NCI-H1694 treated with DMSO at 0.1 percent for 48 hours (cell line): ENCODE results near the gene ADGRG2.

ENCODE experiments used
- DNase-seq: peaks from one replicate; lab custom pipeline; 2025; lab: John Stamatoyannopoulos, UW

Gene ADGRG2

GRCh38 chrX:19121898-19122640, at the start of gene ADGRG2:
Gene ADGRG2, minus strand, starts transcription at chrX:19122468. Its CDS starts 53,634 bp downstream, at chrX:19068834.
- DNase-seq = no peak

- DNase-seq = no peak
These were observed 46.3 kb upstream of the ADGRG2 start for GRCh38 chrX:19168609-19169008.

GRCh38 chrX:19162851-19163250, 40.6 kb upstream of the ADGRG2 start:
- DNase-seq = no peak

DNA sequence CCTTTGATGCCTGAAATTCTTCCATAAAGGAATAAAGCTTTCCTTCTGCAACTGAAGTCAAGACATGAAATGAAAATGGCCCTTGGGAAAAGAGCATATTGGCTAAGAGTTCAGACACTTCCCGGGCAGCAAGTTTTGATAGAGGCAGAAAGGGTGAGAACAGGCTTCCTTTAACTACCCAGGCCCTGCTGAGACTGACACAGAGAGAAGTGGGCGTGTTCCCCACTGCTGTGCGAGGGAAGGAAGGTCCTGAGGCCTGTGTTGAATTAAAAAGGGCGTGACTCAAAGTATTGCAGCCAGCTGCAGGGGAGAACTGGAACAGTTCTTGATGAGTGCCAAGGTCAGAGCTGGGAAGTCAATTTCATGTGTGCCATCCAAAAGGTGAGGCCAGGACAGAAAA, 33.9 kb upstream of the ADGRG2 start:
- DNase-seq = no peak

GRCh38 chrX:19152762-19153161, 30.5 kb upstream of the ADGRG2 start:
- no peak for DNase-seq

- DNase-seq = no peak
These were observed 14.8 kb upstream of the ADGRG2 start for GRCh38 chrX:19137067-19137466.

DNA sequence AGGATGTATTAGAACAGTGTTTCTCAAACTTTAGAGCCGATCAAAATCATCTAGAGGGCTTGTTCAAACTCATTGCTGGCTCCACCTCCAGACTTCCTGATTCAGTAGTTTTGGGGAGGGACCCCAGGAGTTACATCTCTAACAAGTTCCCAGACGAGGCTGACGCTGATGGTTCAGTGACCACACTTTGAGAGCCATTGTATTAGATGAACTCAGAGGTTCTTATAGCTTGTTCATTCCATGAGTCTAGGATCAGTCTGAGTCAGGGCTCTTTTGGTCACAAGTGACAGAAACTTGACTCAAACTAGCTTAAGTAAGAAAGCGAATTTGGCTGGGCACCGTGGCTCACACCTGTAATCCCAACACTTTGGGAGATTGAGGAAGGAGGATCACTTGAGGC, 11.5 kb upstream of the ADGRG2 start:
- no peak for DNase-seq

GRCh38 chrX:19133231-19133630, 11.0 kb upstream of the ADGRG2 start:
- DNase-seq = no peak

GRCh38 chrX:19130628-19131027, 8.4 kb upstream of the ADGRG2 start:
- DNase-seq = no peak

- no peak for DNase-seq
These were observed 7.4 kb upstream of the ADGRG2 start for GRCh38 chrX:19129694-19130093.

DNA sequence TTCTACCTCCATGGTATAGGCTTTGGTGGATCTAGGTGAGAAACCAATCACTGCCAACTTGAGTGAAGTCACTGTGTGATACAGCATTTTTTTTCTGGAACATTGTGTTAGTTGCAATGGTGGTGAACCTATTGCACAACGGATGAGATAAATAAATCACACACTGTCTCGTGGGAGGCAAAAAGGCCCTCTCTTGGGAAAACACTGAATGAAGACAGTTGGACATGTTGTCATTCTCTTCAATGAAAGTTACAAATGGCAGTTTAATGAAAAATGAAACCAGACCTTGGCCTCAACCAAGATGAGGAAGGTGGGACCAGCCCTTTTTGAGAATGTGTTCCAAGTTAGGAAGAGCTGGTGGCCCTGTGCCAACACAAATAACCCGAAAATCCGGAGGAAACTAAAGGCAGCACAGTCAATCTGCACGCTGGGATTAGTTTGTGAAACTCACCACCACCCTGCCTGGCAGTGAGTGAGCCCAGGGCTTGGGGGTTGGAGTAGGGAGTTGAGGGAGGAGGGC, 5.4 kb upstream of the ADGRG2 start:
- no peak for DNase-seq

DNA sequence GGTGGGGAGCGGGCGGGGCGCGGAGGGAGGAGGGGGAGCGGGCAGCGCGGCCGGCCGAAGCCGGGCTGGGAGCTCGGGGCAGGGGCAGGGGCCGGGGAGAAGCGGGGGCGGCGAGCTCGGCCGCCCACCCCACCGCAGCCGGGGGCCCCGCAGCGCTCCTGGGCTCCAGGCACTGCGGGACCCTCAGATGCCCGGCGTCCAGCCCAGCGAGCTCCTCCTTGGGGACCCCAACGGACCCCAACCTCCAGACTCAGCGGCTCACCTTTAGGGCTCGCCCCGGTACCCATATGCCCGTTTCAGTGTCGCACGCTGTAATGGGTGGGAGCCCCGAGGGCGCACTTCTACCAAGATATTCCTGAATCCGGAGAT, 357 bp upstream of the ADGRG2 start:
- no peak for DNase-seq

DNA sequence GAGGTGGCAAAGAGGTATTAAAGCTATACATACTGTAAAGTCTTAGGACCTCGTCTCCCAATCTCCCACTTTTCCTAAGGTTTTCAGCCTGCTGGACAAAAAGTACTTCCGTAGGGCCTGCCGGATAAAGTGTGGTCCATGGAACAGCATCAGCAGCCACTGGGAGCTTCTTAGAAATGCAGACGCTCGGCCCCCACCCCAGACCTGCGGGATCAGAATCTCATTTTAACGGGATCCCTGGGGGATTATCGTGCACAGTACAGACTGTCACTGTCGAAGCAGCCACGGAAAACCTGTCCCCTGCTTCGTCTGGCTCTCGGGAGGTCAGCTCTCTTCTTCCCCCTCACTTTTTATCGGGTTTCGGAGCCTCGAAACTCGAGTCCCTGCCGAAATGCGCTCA, 802 bp downstream of the ADGRG2 start:
- no peak for DNase-seq

- DNase-seq = no peak
These were observed 11.6 kb downstream of the ADGRG2 start for GRCh38 chrX:19110642-19111041.

GRCh38 chrX:19107035-19107434, 15.2 kb downstream of the ADGRG2 start:
- no peak for DNase-seq

DNA sequence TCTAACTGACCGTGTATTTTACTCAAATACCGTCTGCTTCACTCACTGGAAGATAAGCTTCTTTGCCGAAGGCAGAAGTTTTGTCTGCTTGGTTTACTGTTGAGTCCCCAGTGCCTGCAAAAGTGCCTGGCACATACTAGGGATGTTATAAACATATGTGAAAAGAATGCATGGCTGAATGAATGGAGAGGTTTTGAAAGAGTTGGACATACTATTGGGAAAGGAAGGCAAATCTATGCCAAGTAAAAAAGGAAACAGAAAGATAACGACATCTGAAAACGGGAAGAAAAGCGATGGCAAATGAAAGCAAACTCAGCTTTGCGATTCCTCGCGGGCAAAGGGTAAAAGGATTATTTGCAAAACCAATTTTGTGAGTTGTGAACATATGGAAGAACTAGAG, 21.7 kb downstream of the ADGRG2 start:
- DNase-seq = no peak

- no peak for DNase-seq
These were observed 24.6 kb downstream of the ADGRG2 start for GRCh38 chrX:19097553-19098283.

DNA sequence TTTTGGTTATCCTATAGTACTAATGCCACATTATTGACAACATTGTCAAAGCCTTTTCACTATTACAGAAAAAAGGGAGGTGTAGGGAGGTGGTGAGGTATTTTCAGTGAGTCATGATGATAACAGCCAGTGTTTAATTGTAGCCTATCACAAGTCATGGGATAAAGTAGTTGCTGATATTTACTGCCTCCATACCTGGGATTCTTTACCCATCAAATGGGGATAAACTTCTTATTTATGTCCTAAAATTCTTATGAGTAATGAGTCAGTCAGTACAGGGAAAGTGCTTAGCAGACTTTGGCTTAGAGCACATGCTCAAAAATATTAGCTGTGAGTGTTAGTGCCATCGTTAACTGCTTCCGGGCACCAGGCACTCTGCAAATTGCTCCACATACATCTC, 25.7 kb downstream of the ADGRG2 start:
- no peak for DNase-seq

DNA sequence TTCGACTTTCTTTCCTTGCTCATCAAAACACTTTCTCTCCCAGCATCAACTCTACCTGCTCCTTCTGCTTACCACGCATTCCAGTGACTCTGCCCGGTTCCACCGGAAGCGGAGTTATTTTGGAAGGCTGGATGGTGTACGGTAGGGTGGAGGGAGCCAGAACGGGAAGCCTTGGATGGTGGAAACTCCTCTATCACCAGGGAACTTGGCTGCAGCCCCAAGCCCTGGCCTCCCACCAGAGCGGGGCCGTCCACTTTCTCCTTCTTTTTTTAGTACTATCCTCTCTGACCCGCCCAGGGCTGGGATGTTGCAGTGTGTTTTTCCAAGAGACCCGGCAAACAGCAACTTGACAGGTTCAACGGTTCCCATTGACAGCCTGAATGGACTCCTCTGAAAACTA, 27.6 kb downstream of the ADGRG2 start:
- DNase-seq = no peak

DNA sequence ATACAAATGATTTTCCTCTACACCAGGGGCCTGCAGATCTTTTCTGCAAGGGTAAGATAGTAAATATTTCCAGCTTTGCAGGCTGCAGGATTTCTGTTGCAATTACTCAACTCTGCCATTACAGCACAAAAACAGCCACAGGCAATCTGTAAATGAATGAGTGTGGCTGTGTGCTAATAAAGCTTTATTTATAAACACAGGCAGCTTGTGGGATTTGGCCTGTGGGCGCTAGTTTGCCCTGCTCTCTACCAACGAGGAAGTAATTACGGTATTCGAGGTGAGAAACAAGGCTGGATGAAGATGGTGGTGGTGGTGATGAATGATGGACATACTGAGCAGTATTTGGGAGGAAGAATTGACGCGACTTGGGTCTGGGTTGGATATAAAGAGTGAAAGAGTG, 30.7 kb downstream of the ADGRG2 start:
- no peak for DNase-seq

- DNase-seq = no peak
These were observed 32.7 kb downstream of the ADGRG2 start for GRCh38 chrX:19089555-19090040.

GRCh38 chrX:19086102-19086772, 36.0 kb downstream of the ADGRG2 start:
- no peak for DNase-seq

DNA sequence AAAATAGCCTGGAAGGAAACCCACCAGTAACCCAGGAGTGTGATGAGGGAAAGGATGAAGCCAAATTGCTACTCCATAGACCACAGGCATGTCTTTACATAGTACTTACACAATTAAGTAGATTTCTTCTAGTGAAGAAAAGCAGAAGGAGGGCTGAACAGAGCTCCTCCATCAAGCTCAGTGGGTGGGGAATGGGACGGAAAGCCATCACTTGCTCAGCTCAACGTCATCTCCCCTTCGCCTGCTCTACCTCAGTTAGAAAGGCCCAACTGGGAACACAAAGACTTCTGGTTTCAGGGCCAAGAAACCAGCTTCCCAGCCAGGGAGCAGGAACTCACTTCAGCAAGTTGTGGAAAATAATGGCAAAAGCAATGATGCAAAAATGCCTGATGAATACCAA, 36.6 kb downstream of the ADGRG2 start:
- DNase-seq = no peak
